ENCODE measurements around the gene FBN3.

GRCh38 chr19:8144273-8144995 is 5.0 kb downstream of the FBN3 start:
- TF ChIP-seq CTCF (IDR thresholded peaks at IDR 0.05) (no peak), POLR2AphosphoS5 (IDR thresholded peaks at IDR 0.05) (no peak), POLR2A (IDR thresholded peaks at IDR 0.05) (no peak)

Data from stomach (tissue), 4 donors.